Psoas muscle (tissue), 8 donors: ENCODE data around the gene LMCD1. TPM values are rescaled to one million over a fixed set of nuclear protein-coding genes. Genes with fewer than 3 reads are reported as not detected.

Experiments used
- ATAC-seq, 4 donors: fragments of 200-7000 bp; cut with Tn5 transposase; one replicate each; pipeline ENCODE4 v1.9.1; 2020; ENCODE audit warnings: moderate library complexity in 3 of 4, mild to moderate bottlenecking in 2 of 4
- DNase-seq, 2 donors: peaks; one replicate each; pipeline ENCODE4 v3.0.0-alpha.2; 2020
- H3K27ac ChIP-seq: fragments of 200-600 bp; one replicate; pipeline ENCODE4 v1.8.0; 2022
- H3K27me3 ChIP-seq, 3 donors: fragments of 200-600 bp in 1 of 3; one replicate each; pipeline versions ENCODE4 v1.6.1 to v1.8.0; 2013 to 2022; ENCODE audit warnings: low read length in 2 of 3, mild to moderate bottlenecking in 2 of 3, moderate library complexity in 1 of 3; ENCODE audit not compliant: insufficient read depth in 3 of 3
- H3K36me3 ChIP-seq, 2 donors: fragments of 200-600 bp in 1 of 2; one replicate each; pipeline versions ENCODE4 v1.6.1 to v1.8.0; 2013 to 2022; ENCODE audit warnings: low read depth in 1 of 2, mild to moderate bottlenecking in 1 of 2, moderate library complexity in 1 of 2; ENCODE audit not compliant: insufficient read depth in 1 of 2
- H3K4me1 ChIP-seq: fragments of 200-600 bp; one replicate; pipeline ENCODE4 v1.8.0; 2022
- H3K4me3 ChIP-seq: fragments of 200-600 bp; one replicate; pipeline ENCODE4 v1.8.0; 2022; ENCODE audit warnings: mild to moderate bottlenecking
- H3K9me3 ChIP-seq: fragments of 200-600 bp; one replicate; pipeline ENCODE4 v1.8.0; 2022
- CTCF ChIP-seq: fragments of 200-600 bp; IDR thresholded peaks from one replicate; pipeline ENCODE4 v1.8.0; 2022; ENCODE audit warnings: antibody characterized with exemption
- WGBS, 3 donors: extraction: QIAGEN DNeasy Blood & Tissue Kit; methylation state at CpG; one replicate each; pipeline versions ENCODE4 v1.1.6 to v1.1.7; 2013; 5-methylcytosine and 5-hydroxymethylcytosine counted together
- intact Hi-C, 2 donors: fragments of 100-400 bp; cut with DNase I; formaldehyde crosslinking; loops; one replicate each; pipeline versions ENCODE4 v1.11.0 to v1.14.2; 2022
- polyA plus RNA-seq, 3 donors: library from polyadenylated mRNA; stranded (reverse); fragments of 200-250 nt; gene quantifications; one replicate each; pipeline ENCODE4 v1.2.3, GENCODE V29; 2013
- total RNA-seq, 4 donors: library from RNA; stranded (reverse); fragmentation: NEBNext Ultra II Directional in 2 of 4; extraction: Animal tissue kit (Norgen Biotek cat#: 25700) in 2 of 4; gene quantifications; one replicate each; pipeline versions ENCODE4 v1.2.1 to v1.2.4, GENCODE V29; 2021 to 2023
- donor health status: healthy with polysubstance abuse.
- donor health status: DM: no; HTN: no; CAD: no; lungs with moderate emphysema.
- donor health status: Bipolar disorder and iron deficiency.
- donor health status: healthy.
- donor health status: DM: yes; HTN: yes; CAD: no.
- donor health status: DM: no; HTN: no; CAD: no.
- donor health status: DM: no; HTN: no; CAD: no.
- donor health status: DM: yes; HTN: yes; CAD: no.

LMCD1 gene
- total and polyA plus RNA-seq, 7 donors = 83.0 to 1,120 (median 411) TPM

- Histone ChIP-seq H3K9me3 (peaks cover 5% of the 10 kb centered on the region), H3K27ac (peak overlapping the region; percentile 88), H3K4me3 (no peak overlapping the region), H3K36me3 (no peaks in the 10 kb centered on the region), H3K4me1 (peaks cover 47% of the 10 kb centered on the region), H3K27me3 (no peaks in the 10 kb centered on the region)
- ATAC-seq (peak; percentile 56 to 81 (median 68)), DNase-seq (peak in 1 of 2 donors; percentile 62)
- intact Hi-C loops = no loop called here
- TF ChIP-seq CTCF = no peak
- 21 to 34% (median 26%) methylated on average over 2 of the region's 2 CpGs for WGBS, 3 donors
Observed at GRCh38 chr3:8489278-8489792, 12.3 kb upstream of the LMCD1 start.

GRCh38 chr3:8490079-8490552 lies 11.5 kb upstream of the LMCD1 start:
- ATAC-seq (peak; percentile 66 to 77 (median 72)), DNase-seq (peak; percentile 30 to 69)
- WGBS, 3 donors = 13 to 17% (median 16%) methylated on average over 4 of the region's 4 CpGs
- intact Hi-C loops = no loop called here
- Histone ChIP-seq H3K4me1 (peaks cover 47% of the 10 kb centered on the region), H3K36me3 (no peaks in the 10 kb centered on the region), H3K27ac (peak overlapping the region; percentile 88), H3K9me3 (no peaks in the 10 kb centered on the region), H3K27me3 (no peaks in the 10 kb centered on the region), H3K4me3 (no peak overlapping the region)
- TF ChIP-seq CTCF = no peak

DNA sequence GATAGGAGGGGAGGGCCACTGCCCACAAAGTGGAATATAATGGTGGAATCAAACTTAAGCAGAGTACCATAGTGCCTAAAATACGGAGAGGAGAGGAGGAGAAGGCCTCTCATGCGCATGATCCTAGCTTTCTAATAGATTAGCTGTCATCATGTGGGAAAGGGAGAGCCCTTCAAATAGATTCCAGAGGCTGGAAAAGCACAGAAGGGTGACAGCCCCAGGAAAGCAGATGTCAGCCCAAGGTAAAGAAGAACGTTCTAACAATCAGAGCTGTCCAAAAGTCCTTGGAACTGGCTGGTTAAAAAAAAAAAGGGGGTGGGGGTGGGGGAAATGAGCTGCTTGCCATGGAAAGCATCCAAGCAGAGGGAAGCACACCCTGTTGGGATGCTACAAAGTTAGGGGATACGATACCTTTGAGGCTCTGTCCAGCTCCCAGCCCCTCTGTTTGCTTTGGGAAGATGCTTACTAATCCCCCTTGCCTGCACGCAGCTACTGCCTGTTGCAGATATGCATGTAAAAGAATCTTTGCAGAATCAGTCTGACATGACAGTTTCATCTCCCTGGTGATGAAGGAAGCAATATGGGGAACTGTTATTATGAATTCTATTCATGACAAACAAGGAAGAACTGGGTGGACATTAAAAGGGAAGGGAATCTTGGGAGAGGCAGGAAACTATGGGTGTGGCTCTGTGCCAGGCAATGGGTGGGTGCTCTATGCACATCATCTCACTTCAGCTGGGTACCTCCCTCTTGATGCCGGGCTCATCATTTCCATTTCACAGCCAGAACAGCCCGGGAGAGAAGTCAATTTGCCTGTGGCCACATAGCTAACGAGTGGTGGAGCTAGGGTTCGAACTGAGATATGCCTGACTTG lies 10.1 kb upstream of the LMCD1 start:
- H3K36me3 ChIP-seq = no peaks in the 10 kb centered on the region
- no peak overlapping the region for H3K4me3 ChIP-seq
- no peaks in the 10 kb centered on the region for H3K9me3 ChIP-seq
- TF ChIP-seq CTCF = no peak
- no peaks in the 10 kb centered on the region for H3K27me3 ChIP-seq
- ATAC-seq = peak in 1 of 4 donors; percentile 27
- H3K27ac ChIP-seq = peak overlapping the region; percentile 88
- peaks cover 52% of the 10 kb centered on the region for H3K4me1 ChIP-seq
- 65 to 71% (median 66%) methylated on average over 9 of the region's 9 CpGs for WGBS, 3 donors
- peak; percentile 53 to 66 for DNase-seq
- intact Hi-C loops = no loop called here

GRCh38 chr3:8492744-8493511 lies 8.7 kb upstream of the LMCD1 start:
- Histone ChIP-seq H3K4me3 (no peak overlapping the region), H3K9me3 (no peaks in the 10 kb centered on the region), H3K36me3 (no peaks in the 10 kb centered on the region), H3K27me3 (no peaks in the 10 kb centered on the region), H3K27ac (no peak overlapping the region), H3K4me1 (peaks cover 46% of the 10 kb centered on the region)
- no peak for TF ChIP-seq CTCF
- DNase-seq = no peak
- intact Hi-C loops = no loop called here
- ATAC-seq = no peak
- 87 to 92% (median 91%) methylated on average over 7 of the region's 7 CpGs for WGBS, 3 donors
